ENCODE data around the gene ACOT7.

Gene ACOT7

DNA sequence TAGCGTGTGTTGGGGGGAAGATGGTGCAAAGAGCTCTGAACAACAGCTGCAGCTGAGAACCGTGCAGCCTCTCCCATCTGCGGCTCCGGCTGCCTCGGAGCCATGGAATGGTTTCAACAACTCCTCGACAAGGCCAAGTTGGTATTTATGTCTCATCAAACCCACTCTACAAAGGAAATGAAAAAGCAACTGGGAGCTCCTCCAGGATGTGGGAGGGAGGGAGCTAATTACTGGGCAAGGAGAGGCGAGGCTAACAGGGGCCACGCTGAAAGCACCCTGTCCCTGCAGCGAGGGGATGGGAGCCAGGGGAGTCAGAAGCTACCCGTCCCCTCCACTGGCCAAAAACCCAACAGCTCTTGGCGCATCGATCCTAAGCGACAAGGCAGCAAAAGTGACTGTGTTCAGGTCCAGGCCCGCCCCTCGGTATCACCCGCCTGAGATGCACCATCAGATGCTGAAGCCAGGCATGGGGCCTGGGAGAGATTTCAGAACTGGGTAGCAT is 63.1 kb downstream of the ACOT7 start:
- no peak for DNase-seq (ENCODE audit: low spot score)

DNA sequence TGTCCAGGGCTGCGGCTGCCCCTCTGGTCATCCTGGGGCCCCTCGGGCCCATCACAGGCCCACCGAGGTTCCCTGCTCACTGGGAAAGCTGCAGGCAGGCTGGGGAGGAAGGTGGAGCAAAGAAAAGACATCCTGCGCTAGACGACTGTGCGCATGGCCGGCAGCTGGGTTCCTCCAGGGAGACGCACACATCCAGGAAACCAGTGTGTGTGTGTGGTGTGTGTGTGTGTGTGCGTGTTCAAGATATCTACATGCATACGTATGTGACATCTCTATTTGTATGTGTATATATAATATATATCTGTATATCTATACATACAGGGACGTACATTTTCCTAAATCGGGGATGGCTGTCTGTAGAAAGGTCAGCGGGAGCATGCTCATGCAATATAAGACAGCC is 63.7 kb downstream of the ACOT7 start:
- no peak for DNase-seq (ENCODE audit: low spot score)
- TF ChIP-seq CTCF (IDR thresholded peaks at IDR 0.05; ENCODE audit: extremely low read depth, missing control alignments), result no peak

More for the DNA sequence above, 63.1 kb downstream of the ACOT7 start:
- no peak for TF ChIP-seq CTCF (IDR thresholded peaks at IDR 0.05; ENCODE audit: extremely low read depth, missing control alignments)

DNA sequence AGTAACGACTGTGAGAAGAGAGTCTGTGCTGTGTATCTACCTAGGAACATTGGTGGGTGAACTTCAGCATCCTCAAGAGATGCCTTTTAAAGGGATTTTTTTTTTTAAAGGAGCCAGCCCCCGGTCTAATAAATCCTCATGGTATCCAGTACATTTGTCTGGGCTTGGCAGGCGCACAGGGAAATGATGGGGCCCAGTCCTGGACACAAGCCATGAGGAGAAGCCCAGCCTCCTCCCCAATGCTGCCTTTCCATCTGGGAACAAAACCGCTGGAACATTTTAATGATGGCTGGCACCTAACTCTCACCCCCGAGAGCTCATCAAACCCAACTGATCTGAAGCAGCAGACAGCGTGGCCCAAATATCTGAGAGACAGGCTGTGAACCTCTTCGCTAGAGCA is 64.2 kb downstream of the ACOT7 start:
- no peak for TF ChIP-seq CTCF (IDR thresholded peaks at IDR 0.05; ENCODE audit: extremely low read depth, missing control alignments)
- no peak for DNase-seq (ENCODE audit: low spot score)

GRCh38 chr1:6328696-6329095 is 64.9 kb downstream of the ACOT7 start:
- TF ChIP-seq CTCF (IDR thresholded peaks at IDR 0.05; ENCODE audit: extremely low read depth, missing control alignments), result no peak
- DNase-seq (ENCODE audit: low spot score), result no peak

GRCh38 chr1:6328091-6328490 is 65.5 kb downstream of the ACOT7 start:
- no peak for DNase-seq (ENCODE audit: low spot score)
- no peak for TF ChIP-seq CTCF (IDR thresholded peaks at IDR 0.05; ENCODE audit: extremely low read depth, missing control alignments)

DNA sequence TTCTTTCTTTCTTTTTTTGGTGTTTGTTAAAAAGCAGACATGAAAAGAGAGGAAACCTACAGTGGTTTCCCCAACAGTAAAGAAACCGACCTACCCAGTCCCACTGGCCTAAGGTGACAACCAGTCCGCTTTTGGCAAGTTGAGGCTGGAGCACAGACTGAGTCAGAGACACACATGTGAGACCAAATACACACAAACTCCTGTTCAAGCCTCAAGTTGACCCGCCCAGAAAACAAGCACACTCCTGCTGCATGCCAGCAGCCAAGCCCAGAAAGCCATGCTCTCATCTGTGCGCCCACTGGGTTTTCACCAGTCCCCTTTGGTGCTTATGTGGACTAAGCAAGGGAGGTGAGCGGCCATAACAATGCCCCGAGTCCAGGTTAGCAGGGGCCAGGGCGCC is 68.1 kb downstream of the ACOT7 start:
- no peak for TF ChIP-seq CTCF (IDR thresholded peaks at IDR 0.05; ENCODE audit: extremely low read depth, missing control alignments)
- DNase-seq (ENCODE audit: low spot score), result no peak

- DNase-seq (ENCODE audit: low spot score), result no peak
- TF ChIP-seq CTCF (IDR thresholded peaks at IDR 0.05; ENCODE audit: extremely low read depth, missing control alignments), result no peak
Observed at GRCh38 chr1:6322161-6322560, 71.4 kb downstream of the ACOT7 start.

All from GM20000 (cell line).